Neuronal stem cell (in vitro differentiated cells): ENCODE measurements around the gene ILK.

Source experiments
- DNase-seq: peaks from one replicate; pipeline ENCODE4 v3.0.0-alpha.2; 2013; ENCODE audit warnings: low spot score
- H2AFZ ChIP-seq: one replicate; pipeline ENCODE4 v1.6.1; 2013; ENCODE audit warnings: mild to moderate bottlenecking, low read length, inconsistent platforms
- H2AK5ac ChIP-seq: 2 replicates; pipeline ENCODE4 v1.6.1; 2013; ENCODE audit warnings: low read depth, mild to moderate bottlenecking, inconsistent platforms, low read length, moderate library complexity, mixed read lengths
- H2BK120ac ChIP-seq: 2 replicates; pipeline ENCODE4 v1.6.1; 2013; ENCODE audit warnings: low read depth, mild to moderate bottlenecking, inconsistent platforms, low read length, moderate library complexity, mixed read lengths
- H2BK12ac ChIP-seq: one replicate; pipeline ENCODE4 v1.6.1; 2013; ENCODE audit warnings: low read length, inconsistent platforms
- H2BK15ac ChIP-seq: 2 replicates; pipeline ENCODE4 v1.6.1; 2013; ENCODE audit warnings: mild to moderate bottlenecking, low read length, inconsistent platforms, mixed read lengths
- H2BK5ac ChIP-seq: one replicate; pipeline ENCODE4 v1.6.1; 2013; ENCODE audit warnings: inconsistent platforms, mild to moderate bottlenecking, low read length, moderate library complexity
- H3K14ac ChIP-seq: one replicate; pipeline ENCODE4 v1.6.1; 2013; ENCODE audit warnings: low read length, inconsistent platforms
- H3K18ac ChIP-seq: 2 replicates; pipeline ENCODE4 v1.6.1; 2013; ENCODE audit warnings: low read length, inconsistent platforms
- H3K23ac ChIP-seq: 2 replicates; pipeline ENCODE4 v1.6.1; 2013; ENCODE audit warnings: low read depth, mild to moderate bottlenecking, mixed read lengths, low read length, inconsistent platforms; ENCODE audit not compliant: poor library complexity
- H3K27ac ChIP-seq: replicated peaks from 3 replicates; pipeline ENCODE4 v1.5.1; 2013; ENCODE audit warnings: low read length, inconsistent platforms
- H3K27me3 ChIP-seq, 3 experiments: 2 replicates each; pipeline ENCODE4 v1.6.1; 2013; ENCODE audit warnings: low read length in 3 of 3, mild to moderate bottlenecking in 2 of 3, inconsistent platforms in 1 of 3, low read depth in 1 of 3, mixed read lengths in 1 of 3, moderate library complexity in 1 of 3; ENCODE audit not compliant: control insufficient read depth in 3 of 3, insufficient read depth in 3 of 3
- H3K36me3 ChIP-seq, 2 donors: replicated peaks in 1 of 2; 2 replicates each; pipeline ENCODE4 v1.6.1; 2013; ENCODE audit warnings: low read length in 2 of 2; ENCODE audit not compliant: control insufficient read depth in 2 of 2, insufficient read depth in 2 of 2
- H3K4ac ChIP-seq: 2 replicates; pipeline ENCODE4 v1.6.1; 2013; ENCODE audit warnings: inconsistent platforms, mild to moderate bottlenecking, low read length, moderate library complexity
- H3K4me1 ChIP-seq, 2 donors: 1 replicate in 1 of 2; 2 replicates in 1 of 2; pipeline ENCODE4 v1.6.1; 2013; ENCODE audit warnings: low read length in 2 of 2, low read depth in 1 of 2; ENCODE audit not compliant: control insufficient read depth in 2 of 2, insufficient read depth in 1 of 2
- H3K4me2 ChIP-seq: one replicate; pipeline ENCODE4 v1.6.1; 2013; ENCODE audit warnings: mild to moderate bottlenecking, low read length, inconsistent platforms; ENCODE audit not compliant: insufficient read depth, poor library complexity, severe bottlenecking
- H3K4me3 ChIP-seq, 2 donors: 2 replicates each; pipeline ENCODE4 v1.5.1; 2013; ENCODE audit warnings: low read length in 2 of 2, mild to moderate bottlenecking in 2 of 2, inconsistent platforms in 1 of 2, moderate library complexity in 1 of 2
- H3K79me1 ChIP-seq: one replicate; pipeline ENCODE4 v1.6.1; 2013; ENCODE audit warnings: low read depth, mild to moderate bottlenecking, inconsistent platforms, low read length, moderate library complexity
- H3K9ac ChIP-seq: one replicate; pipeline ENCODE4 v1.6.1; 2013; ENCODE audit warnings: mild to moderate bottlenecking, low read depth, low read length, inconsistent platforms; ENCODE audit not compliant: poor library complexity
- H3K9me3 ChIP-seq, 2 donors: replicated peaks in 1 of 2; 2 replicates each; pipeline versions ENCODE3 to v1.6.1; 2013; ENCODE audit warnings: low read length in 2 of 2, mild to moderate bottlenecking in 2 of 2, inconsistent platforms in 1 of 2, low read depth in 1 of 2, mixed read lengths in 1 of 2, moderate library complexity in 1 of 2; ENCODE audit not compliant: control insufficient read depth in 2 of 2, insufficient read depth in 1 of 2
- H4K8ac ChIP-seq: one replicate; pipeline ENCODE4 v1.6.1; 2013; ENCODE audit warnings: low read depth, mild to moderate bottlenecking, inconsistent platforms, low read length, moderate library complexity
- H4K91ac ChIP-seq: one replicate; pipeline ENCODE4 v1.6.1; 2013; ENCODE audit warnings: low read length, low read depth, mild to moderate bottlenecking, inconsistent platforms; ENCODE audit not compliant: poor library complexity
- WGBS, 2 donors: extraction: QIAGEN DNeasy Blood & Tissue Kit; methylation state at CpG; one replicate each; pipeline ENCODE4 v1.1.7; 2013; ENCODE audit warnings: missing lambda C conversion rate in 2 of 2, mixed read lengths in 1 of 2; ENCODE audit not compliant: insufficient read length in 2 of 2, insufficient replicate concordance in 1 of 2; ENCODE audit errors: extremely low coverage in 2 of 2; 5-methylcytosine and 5-hydroxymethylcytosine counted together

ILK gene

GRCh38 chr11:6625156-6625831 lies 21.7 kb downstream of the ILK start:
- Histone ChIP-seq H2BK15ac (no peak overlapping the region), H3K27ac (no peak overlapping the region), H3K18ac (no peak overlapping the region), H4K8ac (no peak overlapping the region), H2BK5ac (no peak overlapping the region), H2BK12ac (no peak overlapping the region), H3K27me3 (peaks cover 0 to 11% (median 3%) of the 10 kb centered on the region in 3 experiments), H3K4me1 (peaks cover 0 to 6% of the 10 kb centered on the region in 2 donors), H3K23ac (no peak overlapping the region), H3K36me3 (peaks cover 23 to 79% of the 10 kb centered on the region in 2 donors), H2AK5ac (no peak overlapping the region), H3K9me3 (peaks cover 0 to 4% of the 10 kb centered on the region in 2 donors), H3K4ac (no peak overlapping the region), H3K14ac (no peak overlapping the region), H3K4me2 (no peak overlapping the region), H2BK120ac (no peak overlapping the region), H2AFZ (no peak overlapping the region), H3K9ac (no peak overlapping the region), H3K4me3 (peak overlapping the region in 1 of 2 donors; percentile 25), H3K79me1 (peaks cover 2% of the 10 kb centered on the region), H4K91ac (no peak overlapping the region)
- no peak for DNase-seq
- WGBS, 2 donors: no CpG with 5 or more reads among the region's 12 CpGs

- WGBS, 2 donors: no CpG with 5 or more reads among the region's 17 CpGs
- Histone ChIP-seq H4K91ac (no peak overlapping the region), H3K9ac (no peak overlapping the region), H3K79me1 (peaks cover 2% of the 10 kb centered on the region), H3K4me3 (no peak overlapping the region), H2AK5ac (no peak overlapping the region), H2BK15ac (no peak overlapping the region), H2BK120ac (no peak overlapping the region), H3K4me1 (peaks cover 0 to 6% of the 10 kb centered on the region in 2 donors), H3K4ac (no peak overlapping the region), H3K27me3 (peaks cover 0 to 18% (median 3%) of the 10 kb centered on the region in 3 experiments), H2BK5ac (no peak overlapping the region), H3K4me2 (no peak overlapping the region), H2AFZ (no peak overlapping the region), H2BK12ac (no peak overlapping the region), H3K23ac (no peak overlapping the region), H3K36me3 (peaks cover 23 to 83% of the 10 kb centered on the region in 2 donors), H4K8ac (no peak overlapping the region), H3K9me3 (peaks cover 0 to 4% of the 10 kb centered on the region in 2 donors), H3K14ac (no peak overlapping the region), H3K27ac (no peak overlapping the region), H3K18ac (no peak overlapping the region)
- DNase-seq: no peak
Measured at GRCh38 chr11:6625832-6626420, 22.4 kb downstream of the ILK start.

GRCh38 chr11:6626971-6627761 lies 23.6 kb downstream of the ILK start:
- Histone ChIP-seq H4K91ac (no peak overlapping the region), H3K4me1 (peaks cover 0 to 6% of the 10 kb centered on the region in 2 donors), H3K27ac (no peak overlapping the region), H4K8ac (no peak overlapping the region), H3K23ac (no peak overlapping the region), H2AFZ (no peak overlapping the region), H3K9me3 (peaks cover 0 to 4% of the 10 kb centered on the region in 2 donors), H3K4ac (no peak overlapping the region), H3K14ac (no peak overlapping the region), H3K79me1 (peaks cover 2% of the 10 kb centered on the region), H3K4me3 (no peak overlapping the region), H2AK5ac (no peak overlapping the region), H3K9ac (peak overlapping the region; percentile 30), H3K36me3 (peaks cover 24 to 96% of the 10 kb centered on the region in 2 donors), H2BK120ac (no peak overlapping the region), H3K4me2 (no peak overlapping the region), H2BK12ac (no peak overlapping the region), H2BK15ac (no peak overlapping the region), H3K18ac (no peak overlapping the region), H3K27me3 (peaks cover 0 to 24% (median 3%) of the 10 kb centered on the region in 3 experiments), H2BK5ac (no peak overlapping the region)
- DNase-seq: no peak
- no CpG with 5 or more reads among the region's 19 CpGs for WGBS, 2 donors

- Histone ChIP-seq H3K4ac (no peak overlapping the region), H3K14ac (no peak overlapping the region), H2BK12ac (no peak overlapping the region), H4K91ac (no peak overlapping the region), H3K23ac (no peak overlapping the region), H2BK15ac (no peak overlapping the region), H3K9ac (no peak overlapping the region), H2BK5ac (no peak overlapping the region), H3K18ac (no peak overlapping the region), H3K9me3 (peaks cover 0 to 4% of the 10 kb centered on the region in 2 donors), H3K4me1 (peaks cover 0 to 6% of the 10 kb centered on the region in 2 donors), H3K27me3 (peaks cover 0 to 24% (median 3%) of the 10 kb centered on the region in 3 experiments), H3K27ac (no peak overlapping the region), H3K79me1 (peaks cover 2% of the 10 kb centered on the region), H3K36me3 (peaks cover 24 to 96% of the 10 kb centered on the region in 2 donors), H3K4me3 (no peak overlapping the region), H2AK5ac (no peak overlapping the region), H2AFZ (no peak overlapping the region), H4K8ac (no peak overlapping the region), H2BK120ac (no peak overlapping the region), H3K4me2 (no peak overlapping the region)
- DNase-seq: no peak
- no CpG with 5 or more reads among the region's 2 CpGs for WGBS, 2 donors
Measured at GRCh38 chr11:6627762-6628241, 24.2 kb downstream of the ILK start.
